HG03460 (cell line): Measurements from ENCODE around the gene SLC25A29.
A peak's percentile ranks its signal among the peaks of the same experiment; 100 is the strongest.
"Not testable (repeated sequence)": the region's sequence is repeated elsewhere in the genome, so short reads cannot be mapped to it uniquely, and the experiment has no call there.

Experiments used
- ATAC-seq: cut with Tn5 transposase; IDR thresholded peaks from one replicate; pipeline ENCODE4 v1.9.1; 2021; ENCODE audit not compliant: unreplicated experiment

SLC25A29 gene

DNA sequence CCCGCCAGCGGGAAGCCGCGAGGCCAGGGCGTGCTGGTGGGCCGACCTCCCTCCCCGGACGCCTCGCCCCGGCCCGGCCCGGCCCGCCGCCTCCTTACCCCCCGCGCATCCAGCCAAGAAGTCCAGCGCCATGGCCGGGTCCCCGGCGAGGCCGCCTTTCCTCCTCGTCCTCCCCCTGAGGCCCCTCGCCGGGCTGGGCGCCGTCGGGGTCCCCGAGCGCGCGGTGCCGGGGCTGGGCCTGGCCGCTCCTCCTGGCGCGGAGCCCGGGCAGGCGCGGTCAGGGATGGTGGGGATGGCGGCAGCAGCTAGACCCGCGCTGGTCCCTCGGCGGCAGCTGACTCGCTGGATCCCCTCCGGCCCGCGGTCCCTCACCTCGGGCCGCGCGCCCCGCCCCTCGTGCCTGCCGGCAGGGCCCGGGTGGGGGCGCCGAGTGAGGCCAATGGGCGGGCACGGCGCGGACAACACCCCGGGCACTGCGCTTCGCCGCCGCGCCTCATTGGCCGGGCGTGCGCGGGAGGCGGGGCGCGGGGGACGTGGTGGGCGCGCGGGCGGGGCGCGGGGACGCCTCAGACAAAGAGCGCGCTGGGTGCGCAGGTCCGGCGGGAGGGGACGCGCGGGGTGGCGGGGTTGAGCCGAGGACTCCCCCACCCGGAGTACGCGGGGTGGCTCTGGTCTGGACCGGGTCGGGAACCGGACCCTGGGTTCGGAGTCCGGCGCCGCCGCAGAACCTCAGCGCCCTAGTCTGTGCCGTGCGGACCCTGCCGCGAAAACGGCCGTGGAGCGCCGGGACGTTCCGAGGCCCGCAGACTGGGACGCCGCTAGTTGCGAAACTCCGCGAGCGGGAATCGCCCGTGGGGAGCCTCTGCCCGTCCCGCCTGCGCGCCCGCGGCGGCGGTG lies at the start of gene SLC25A29:
Gene SLC25A29 (minus strand): TSS at position 344 of the 897 bp plus-strand sequence. CDS start 212 bp downstream, at position 132.
- peak; percentile 90 for ATAC-seq

DNA sequence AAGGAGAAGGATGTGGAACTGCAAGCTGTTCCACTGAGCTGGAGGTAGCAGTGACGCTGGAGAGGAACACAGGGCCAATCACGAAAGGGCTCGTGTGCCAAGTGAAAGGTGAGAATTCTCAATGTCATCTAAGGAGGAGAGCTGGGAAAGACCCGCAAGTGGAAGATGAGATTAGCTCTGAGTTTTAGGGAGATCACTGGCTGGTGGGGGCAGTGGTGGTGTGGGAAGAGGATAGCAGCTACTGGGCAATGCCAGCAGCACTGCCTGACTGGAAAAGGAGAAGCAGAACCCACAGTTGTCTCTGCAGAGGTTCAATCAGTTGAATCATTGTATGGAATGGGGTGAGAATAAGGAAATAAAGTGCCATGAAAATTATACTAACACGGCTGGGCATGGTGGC lies 44.7 kb upstream of the SLC25A29 start:
- ATAC-seq, result no peak

- ATAC-seq, result no peak
Observed at GRCh38 chr14:100350276-100350926, 44.2 kb upstream of the SLC25A29 start.

- no peak for ATAC-seq
Observed at GRCh38 chr14:100348784-100349685, 42.8 kb upstream of the SLC25A29 start.

- no peak for ATAC-seq
Observed at GRCh38 chr14:100348253-100348729, 42.0 kb upstream of the SLC25A29 start.

GRCh38 chr14:100346306-100347091 lies 40.3 kb upstream of the SLC25A29 start:
- ATAC-seq, result no peak

DNA sequence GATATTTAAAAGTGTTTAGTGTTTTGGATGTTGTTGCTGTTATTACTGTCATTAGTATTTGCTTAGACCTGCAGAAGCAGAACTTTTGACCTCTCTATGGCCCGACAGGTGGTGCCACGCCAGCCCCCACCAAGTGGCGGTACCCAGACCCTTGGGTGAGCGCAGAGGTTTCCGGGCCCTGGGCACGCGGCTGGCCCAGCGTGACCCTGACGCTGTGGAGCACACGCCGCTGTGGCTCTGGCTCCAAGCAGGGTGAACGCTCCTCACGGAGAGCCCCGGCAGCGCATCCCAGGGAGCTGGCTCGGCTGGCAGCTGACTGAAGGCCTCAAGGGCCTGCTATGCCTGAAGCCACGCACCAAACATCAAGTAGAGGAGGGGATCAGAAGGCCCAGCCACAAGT lies 39.5 kb upstream of the SLC25A29 start:
- no peak for ATAC-seq

GRCh38 chr14:100344657-100345056 lies 38.4 kb upstream of the SLC25A29 start:
- not testable (repeated sequence) for ATAC-seq

DNA sequence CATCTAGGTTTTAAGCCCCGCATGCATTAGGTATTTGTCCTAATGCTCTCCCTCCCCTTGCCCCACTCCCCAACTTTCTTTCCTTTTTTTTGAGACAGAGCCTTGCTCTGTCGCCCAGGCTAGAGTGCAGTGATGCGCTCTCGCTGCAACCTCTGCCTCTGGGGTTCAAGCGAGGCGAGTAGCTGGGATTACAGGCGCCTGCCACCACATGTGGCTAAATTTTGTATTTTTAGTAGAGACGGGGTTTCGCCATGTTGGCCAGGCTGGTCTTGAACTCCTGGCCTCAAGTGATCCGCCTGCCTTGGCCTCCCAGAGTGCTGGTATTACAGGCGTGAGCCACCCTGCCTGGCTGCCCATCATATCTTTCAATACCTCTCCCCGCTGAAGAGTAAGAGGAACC lies 36.6 kb upstream of the SLC25A29 start:
- ATAC-seq, result not testable (repeated sequence)

DNA sequence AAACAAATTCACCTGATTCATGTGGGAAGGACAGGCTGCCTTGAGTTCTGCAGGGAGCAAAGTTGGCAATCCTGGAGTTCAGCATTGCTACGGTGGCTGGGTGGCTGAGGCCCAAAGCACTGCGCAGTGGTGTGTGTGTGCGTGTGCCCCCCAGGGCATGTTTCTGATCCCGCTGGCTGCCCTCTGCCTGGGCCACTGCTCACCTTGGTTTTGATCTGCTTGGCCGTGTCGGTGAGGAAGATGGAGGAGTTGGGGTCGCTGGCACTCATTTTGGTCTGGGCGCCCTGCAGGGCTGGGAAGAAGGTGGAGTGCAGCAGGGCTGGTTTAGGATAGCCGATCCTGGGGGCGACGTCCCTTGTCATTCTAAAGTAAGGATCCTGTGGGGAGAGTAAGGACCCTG lies 36.0 kb upstream of the SLC25A29 start:
- no peak for ATAC-seq

- peak; percentile 60 for ATAC-seq
Observed at GRCh38 chr14:100341301-100342031, 35.2 kb upstream of the SLC25A29 start.

DNA sequence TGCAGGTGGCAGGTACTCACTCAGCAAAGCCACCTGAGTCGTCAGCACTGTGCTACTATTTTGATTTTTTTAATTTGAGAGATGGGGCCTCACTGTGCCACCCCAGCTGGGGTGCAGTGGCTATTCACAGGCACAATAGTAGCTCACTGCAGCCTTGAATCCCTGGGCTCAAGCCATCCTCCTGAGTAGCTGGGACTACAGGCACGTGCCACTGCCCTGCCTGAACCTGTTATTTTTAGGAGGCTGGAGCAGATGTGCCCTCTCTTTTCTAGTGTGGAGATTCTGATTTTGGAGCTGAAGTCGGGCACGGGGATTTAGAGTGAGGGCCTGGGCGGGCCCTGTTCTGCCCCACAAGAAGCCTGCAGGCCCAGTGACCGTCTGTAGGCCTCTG lies 34.2 kb upstream of the SLC25A29 start:
- ATAC-seq, result no peak

GRCh38 chr14:100339766-100340422 lies 33.6 kb upstream of the SLC25A29 start:
- ATAC-seq, result no peak

- no peak for ATAC-seq
Observed at GRCh38 chr14:100336618-100337530, 30.6 kb upstream of the SLC25A29 start.

DNA sequence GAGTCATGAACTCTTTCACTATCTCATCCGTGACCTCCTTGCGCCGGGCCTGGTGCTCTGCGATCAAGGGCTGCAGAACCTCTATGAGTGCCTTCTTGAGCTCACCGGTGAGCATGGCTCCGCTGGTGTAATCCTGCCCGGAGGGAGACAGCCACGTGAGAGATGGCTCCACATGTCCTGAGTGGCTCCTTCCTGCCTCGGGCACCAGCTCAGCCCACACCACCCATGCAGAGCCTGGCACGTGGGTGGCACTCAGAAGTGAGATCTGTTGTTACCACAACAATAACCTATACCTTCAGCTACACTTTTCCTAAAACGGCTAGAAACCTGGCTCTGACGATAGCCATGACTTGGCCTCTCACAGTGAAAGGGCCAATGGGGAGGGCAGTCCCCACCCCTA lies 28.7 kb upstream of the SLC25A29 start:
- ATAC-seq, result no peak

DNA sequence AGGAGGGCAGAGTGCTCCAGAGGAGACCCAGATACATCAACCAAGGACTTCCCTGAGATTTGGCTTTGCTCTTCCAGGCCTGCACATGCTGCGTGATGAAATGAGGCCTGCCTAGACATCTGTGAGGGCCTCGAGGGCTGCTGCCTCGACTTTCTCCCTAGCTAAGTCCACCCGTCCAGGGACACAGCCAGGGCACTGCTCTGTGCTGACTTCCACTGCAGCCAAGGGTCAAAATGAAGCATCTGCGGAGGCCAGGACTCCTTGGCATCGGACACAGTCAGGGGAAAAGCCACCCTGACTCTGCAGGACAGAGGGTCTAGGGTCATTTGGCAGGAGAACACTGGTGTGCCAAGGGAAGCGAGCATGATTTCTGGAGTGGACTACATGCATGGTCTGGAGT lies 27.6 kb upstream of the SLC25A29 start:
- ATAC-seq, result no peak

DNA sequence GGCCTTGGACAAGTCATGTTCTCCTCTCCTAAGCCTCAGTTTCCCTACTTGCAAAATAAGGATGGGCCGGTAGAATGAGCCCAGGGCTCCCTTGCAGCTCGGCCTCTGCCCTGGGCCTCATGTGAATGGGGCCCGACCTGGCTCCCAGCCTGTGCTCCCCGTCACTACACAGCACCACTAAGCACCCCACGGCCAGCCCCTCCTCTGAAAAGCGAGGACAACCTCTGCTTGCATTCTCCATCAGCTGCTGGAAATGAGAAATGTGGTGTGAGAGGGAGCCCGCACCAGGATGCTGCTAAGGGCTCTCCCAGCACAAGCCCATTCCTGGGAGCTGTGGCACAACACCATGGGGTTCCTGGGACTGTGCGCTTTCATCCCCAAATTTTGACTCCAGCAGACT lies 27.1 kb upstream of the SLC25A29 start:
- no peak for ATAC-seq

GRCh38 chr14:100332797-100333196 lies 26.6 kb upstream of the SLC25A29 start:
- peak; percentile 55 for ATAC-seq
